ENCODE results near the gene GSTM4. TPM values are rescaled to one million over a fixed set of nuclear protein-coding genes. Genes with fewer than 3 reads are reported as not detected.
"Not testable (repeated sequence)": the region's sequence is repeated elsewhere in the genome, so short reads cannot be mapped to it uniquely, and the experiment has no call there.

GSTM4 gene
- total and polyA plus RNA-seq, 2 of the 8 experiments (the other 6 are each of a cell fraction or from before 2014, with no cell fraction given), result 11.3 to 31.4 TPM

DNA sequence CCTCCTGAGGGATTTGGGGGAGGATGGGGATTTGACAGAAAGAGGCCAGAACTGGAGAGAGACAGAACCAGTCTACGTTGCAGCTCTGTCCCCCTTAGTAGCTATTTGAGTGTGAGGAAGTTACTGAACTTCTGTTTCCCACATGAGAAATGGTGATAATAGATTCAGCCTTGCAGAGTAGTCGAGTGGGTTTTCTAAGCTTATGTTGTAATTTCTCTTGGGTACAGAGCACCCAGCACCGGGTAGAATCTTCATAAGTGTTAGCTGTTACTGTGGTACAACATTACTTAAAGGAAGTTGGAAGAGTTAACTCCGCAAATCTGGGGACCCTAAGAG, 4.8 kb downstream of the GSTM4 start:
- H2AK5ac ChIP-seq (ENCODE audit: low read depth, low read length); H4K20me1 ChIP-seq (replicated peaks in 1 of 2; ENCODE audit: control insufficient read depth in 1 of 2, insufficient read depth in 2 of 2, low read length in 2 of 2); H3K9me3 ChIP-seq (ENCODE audit: insufficient read depth in 2 of 2, low read depth in 1 of 2, low read length in 1 of 2); H2BK12ac ChIP-seq (ENCODE audit: low read depth, low read length); H3K23ac ChIP-seq (ENCODE audit: insufficient read length); DNase-seq (ENCODE audit: low read depth in 1 of 2, low spot score in 2 of 2); H3K4ac ChIP-seq (replicated peaks; ENCODE audit: insufficient read length, low read depth, low read length); H2BK20ac ChIP-seq (ENCODE audit: low read length); H4K5ac ChIP-seq (ENCODE audit: insufficient read length, low read depth, low read length); H3K27me3 ChIP-seq (replicated peaks in 1 of 4; ENCODE audit: control insufficient read depth in 3 of 4, extremely low read depth in 1 of 4, insufficient read depth in 3 of 4, low read length in 3 of 4); H3K4me2 ChIP-seq (ENCODE audit: insufficient read depth in 1 of 2, low read depth in 2 of 2, low read length in 2 of 2); H2BK15ac ChIP-seq (ENCODE audit: low read length); H2BK120ac ChIP-seq (replicated peaks; ENCODE audit: low read depth, low read length); H3K14ac ChIP-seq (ENCODE audit: insufficient read length); H3K4me1 ChIP-seq (replicated peaks in 1 of 4; ENCODE audit: control insufficient read depth in 3 of 4, insufficient read depth in 4 of 4, low read length in 3 of 4); H3K4me3 ChIP-seq (ENCODE audit: extremely low read depth in 1 of 4, insufficient read depth in 2 of 4, low read depth in 3 of 4, low read length in 4 of 4); H3K27ac ChIP-seq (ENCODE audit: low read depth, low read length); H2AFZ ChIP-seq (ENCODE audit: low read length); H4K91ac ChIP-seq (replicated peaks; ENCODE audit: insufficient read length, low read length); H3K36me3 ChIP-seq (ENCODE audit: control insufficient read depth in 2 of 4, insufficient read depth in 4 of 4, low read length in 3 of 4); H3K79me1 ChIP-seq (ENCODE audit: low read depth, low read length); H3K9ac ChIP-seq (replicated peaks in 1 of 4; ENCODE audit: extremely low read depth in 1 of 4, low read depth in 3 of 4, low read length in 3 of 4); H2BK5ac ChIP-seq (ENCODE audit: low read depth, low read length); FAIRE-seq; H3K79me2 ChIP-seq (ENCODE audit: control insufficient read depth in 1 of 2, insufficient read depth in 2 of 2, low read length in 2 of 2); H3K23me2 ChIP-seq (ENCODE audit: low read depth, low read length); POLR2A ChIA-PET (ENCODE audit: partially characterized antibody); H3K56ac ChIP-seq (replicated peaks; ENCODE audit: insufficient read length, low read depth, low read length); H4K8ac ChIP-seq (ENCODE audit: extremely low read depth, insufficient read depth, low read length); H3K18ac ChIP-seq (ENCODE audit: extremely low read depth, low read length): not testable (repeated sequence)
- 84% methylated on average over 3 of the region's 4 CpGs; no CpG with 5 or more reads in 1 of the 2 experiments for WGBS, 2 experiments (ENCODE audit: extremely low coverage in 1 of 2, insufficient coverage in 1 of 2, insufficient read length in 1 of 2, insufficient replicate concordance in 2 of 2, low coverage in 1 of 2, low lambda C conversion rate in 2 of 2, missing lambda C conversion rate in 1 of 2)
- CTCF ChIA-PET (ENCODE audit: partially characterized antibody), result interaction anchor here (1.1 to 3.8 kb wide), 5 partner anchors 10 to 115 kb away, joined by 3 to 24 read pairs (median 3); no protein-coding TSS in a partner anchor
